RPMI8226 (cell line): ENCODE data around the gene DENND1A.

ENCODE experiments used
- DNase-seq: peaks from one replicate; pipeline ENCODE4 v3.0.0-alpha.2; 2015

DENND1A gene

DNA sequence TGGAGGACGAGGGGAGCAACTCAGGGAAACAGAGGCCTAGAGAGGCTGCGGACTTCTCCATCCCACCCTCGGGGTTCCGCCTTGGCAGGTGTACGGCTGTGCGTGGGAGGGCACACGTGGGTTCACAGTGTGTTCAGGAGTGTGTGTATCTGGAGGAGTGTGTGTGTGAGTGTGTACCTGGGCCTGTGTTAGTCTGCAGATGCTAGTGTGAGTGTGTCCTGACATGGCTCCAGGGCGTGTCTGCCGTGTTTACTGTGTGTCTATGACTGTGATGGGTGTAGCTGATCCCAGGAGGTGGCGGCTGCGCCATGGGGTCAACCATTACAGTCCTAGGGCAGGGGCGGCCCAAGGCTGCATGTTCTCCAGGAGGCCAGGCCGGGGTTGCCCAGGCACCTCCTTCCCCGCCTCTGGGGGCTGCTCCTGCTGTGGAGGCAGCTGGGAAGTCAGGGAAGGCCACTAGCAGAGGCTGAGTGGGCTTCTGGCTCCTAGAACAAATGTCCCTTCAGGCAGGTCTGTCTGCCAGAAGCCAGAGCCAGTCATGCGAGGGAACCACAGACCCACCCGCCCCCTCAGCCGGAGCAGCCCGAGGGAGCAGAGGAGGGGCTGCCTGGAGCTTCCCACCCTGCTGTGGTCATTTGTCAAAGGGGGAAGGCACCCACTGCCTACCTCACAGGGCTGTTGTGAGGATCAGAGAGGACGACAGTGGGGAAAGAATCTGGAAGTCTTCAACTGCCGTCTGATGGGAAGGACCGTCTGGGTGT is 552.5 kb downstream of the DENND1A start:
- DNase-seq: no peak

DNA sequence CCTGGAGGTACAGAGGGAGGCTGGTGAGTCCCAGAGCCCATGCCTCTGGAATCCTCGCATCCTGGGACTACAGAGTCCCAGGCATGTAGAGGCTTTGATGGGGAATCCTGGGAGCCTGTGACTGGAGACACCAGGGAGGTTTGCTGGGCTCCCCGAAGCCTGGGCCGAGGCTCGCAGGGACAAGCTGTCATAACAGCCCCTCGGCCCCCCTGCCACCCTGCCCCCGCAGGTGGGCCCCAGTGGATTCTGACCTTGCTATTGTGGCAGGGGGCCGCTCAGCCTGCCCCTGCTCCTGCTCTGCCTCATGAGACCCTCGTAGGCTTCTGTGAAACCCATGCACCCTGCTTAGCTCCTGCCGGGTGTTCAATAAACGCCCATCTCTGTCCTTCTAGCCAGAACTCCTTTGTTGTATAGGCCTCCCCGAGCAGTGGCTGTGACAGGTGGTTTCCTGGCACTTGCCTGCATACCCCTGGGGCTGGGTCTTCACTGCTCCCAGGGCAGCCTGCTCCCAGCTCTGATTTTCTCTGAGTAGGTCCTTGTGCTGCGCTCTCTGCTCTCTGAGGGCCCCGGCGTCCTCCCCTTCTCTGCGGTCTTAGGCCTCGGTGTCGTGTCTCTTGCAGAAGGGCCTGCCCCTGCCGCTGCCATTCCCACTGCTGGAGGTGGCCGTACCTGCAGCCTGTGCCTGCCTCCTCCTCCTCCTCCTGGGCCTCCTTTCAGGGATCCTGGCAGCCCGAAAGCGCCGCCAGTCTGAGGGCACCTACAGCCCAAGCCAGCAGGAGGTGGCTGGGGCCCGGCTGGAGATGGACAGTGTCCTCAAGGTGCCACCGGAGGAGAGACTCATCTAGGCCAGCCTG is 553.5 kb downstream of the DENND1A start:
- DNase-seq: no peak

- DNase-seq: no peak
These were observed 554.3 kb downstream of the DENND1A start for GRCh38 chr9:123375469-123376132.

DNA sequence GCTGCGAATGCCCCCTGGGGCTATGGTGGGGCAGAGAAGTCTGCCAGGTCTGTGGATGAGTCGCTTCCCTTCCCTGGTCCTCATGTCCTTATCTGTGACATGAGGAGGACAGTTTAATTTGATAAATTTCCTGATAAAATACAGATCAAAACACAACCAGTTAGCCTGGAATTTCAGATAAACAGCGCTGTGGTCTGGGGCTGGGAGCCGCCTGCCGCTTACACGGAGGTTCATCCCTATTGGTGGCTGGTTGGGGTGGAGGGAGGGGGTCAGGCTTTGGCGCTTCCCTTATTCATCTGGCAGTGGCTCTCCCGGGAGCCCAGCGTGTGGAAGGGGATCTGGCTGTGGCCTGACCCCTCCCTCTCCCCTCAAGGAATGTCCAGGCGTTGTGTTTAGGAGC is 556.0 kb downstream of the DENND1A start:
- DNase-seq: no peak

DNA sequence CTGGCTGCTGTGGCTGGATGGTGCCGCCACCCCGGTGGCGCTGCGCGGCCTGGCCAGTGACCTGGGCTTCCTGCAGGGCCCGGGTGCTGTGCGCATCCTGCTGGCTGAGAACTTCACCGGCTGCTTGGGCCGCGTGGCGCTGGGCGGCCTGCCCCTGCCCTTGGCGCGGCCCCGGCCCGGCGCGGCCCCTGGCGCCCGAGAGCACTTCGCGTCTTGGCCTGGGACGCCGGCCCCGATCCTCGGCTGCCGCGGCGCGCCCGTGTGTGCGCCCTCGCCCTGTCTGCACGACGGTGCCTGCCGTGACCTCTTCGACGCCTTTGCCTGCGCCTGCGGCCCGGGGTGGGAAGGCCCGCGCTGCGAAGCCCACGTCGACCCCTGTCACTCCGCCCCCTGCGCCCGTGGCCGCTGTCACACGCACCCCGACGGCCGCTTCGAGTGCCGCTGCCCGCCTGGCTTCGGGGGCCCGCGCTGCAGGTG is 556.4 kb downstream of the DENND1A start:
- peak; percentile 37 for DNase-seq

- no peak for DNase-seq
These were observed 557.0 kb downstream of the DENND1A start for GRCh38 chr9:123372766-123373446.

DNA sequence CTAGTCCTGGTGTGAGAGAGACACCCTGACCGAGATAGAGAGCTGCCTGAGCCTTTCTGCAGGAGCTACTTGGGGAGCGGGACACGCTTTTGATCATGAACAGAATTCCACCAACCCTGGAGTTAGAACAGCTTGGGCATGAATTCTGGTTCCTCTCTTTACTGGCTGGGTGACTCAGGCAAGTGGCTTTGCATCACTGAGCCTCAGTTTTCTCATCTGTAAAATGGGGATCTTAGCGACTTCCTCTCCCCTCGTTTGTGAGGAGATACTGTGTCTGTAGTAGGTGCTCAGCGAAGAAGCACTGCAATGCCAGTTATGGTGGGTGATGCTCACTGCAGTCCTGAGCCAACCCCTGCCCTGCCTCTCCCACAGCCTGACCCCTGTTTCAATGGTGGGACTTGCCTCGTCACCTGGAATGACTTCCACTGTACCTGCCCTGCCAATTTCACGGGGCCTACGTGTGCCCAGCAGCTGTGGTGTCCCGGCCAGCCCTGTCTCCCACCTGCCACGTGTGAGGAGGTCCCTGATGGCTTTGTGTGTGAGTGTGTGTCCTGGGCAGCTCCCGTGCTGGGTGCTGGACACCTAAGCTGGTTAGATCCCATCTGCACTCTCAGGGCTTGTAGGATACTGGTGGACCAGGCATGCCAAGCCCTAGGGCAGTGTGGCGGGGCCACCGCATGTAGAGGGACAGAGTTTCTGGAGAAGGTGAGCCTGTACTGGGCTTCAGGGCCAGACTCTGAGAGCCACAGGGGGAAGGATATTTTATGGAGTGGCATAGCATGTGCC is 557.9 kb downstream of the DENND1A start:
- no peak for DNase-seq

- DNase-seq: no peak
These were observed 558.7 kb downstream of the DENND1A start for GRCh38 chr9:123371228-123371584.

GRCh38 chr9:123370526-123371227 is 559.2 kb downstream of the DENND1A start:
- DNase-seq: peak; percentile 42

DNA sequence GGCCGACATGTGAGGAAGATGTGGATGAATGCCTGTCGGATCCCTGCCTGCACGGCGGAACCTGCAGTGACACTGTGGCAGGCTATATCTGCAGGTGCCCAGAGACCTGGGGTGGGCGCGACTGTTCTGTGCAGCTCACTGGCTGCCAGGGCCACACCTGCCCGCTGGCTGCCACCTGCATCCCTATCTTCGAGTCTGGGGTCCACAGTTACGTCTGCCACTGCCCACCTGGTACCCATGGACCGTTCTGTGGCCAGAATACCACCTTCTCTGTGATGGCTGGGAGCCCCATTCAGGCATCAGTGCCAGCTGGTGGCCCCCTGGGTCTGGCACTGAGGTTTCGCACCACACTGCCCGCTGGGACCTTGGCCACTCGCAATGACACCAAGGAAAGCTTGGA is 559.8 kb downstream of the DENND1A start:
- no peak for DNase-seq

- no peak for DNase-seq
These were observed 560.6 kb downstream of the DENND1A start for GRCh38 chr9:123369296-123369695.

DNA sequence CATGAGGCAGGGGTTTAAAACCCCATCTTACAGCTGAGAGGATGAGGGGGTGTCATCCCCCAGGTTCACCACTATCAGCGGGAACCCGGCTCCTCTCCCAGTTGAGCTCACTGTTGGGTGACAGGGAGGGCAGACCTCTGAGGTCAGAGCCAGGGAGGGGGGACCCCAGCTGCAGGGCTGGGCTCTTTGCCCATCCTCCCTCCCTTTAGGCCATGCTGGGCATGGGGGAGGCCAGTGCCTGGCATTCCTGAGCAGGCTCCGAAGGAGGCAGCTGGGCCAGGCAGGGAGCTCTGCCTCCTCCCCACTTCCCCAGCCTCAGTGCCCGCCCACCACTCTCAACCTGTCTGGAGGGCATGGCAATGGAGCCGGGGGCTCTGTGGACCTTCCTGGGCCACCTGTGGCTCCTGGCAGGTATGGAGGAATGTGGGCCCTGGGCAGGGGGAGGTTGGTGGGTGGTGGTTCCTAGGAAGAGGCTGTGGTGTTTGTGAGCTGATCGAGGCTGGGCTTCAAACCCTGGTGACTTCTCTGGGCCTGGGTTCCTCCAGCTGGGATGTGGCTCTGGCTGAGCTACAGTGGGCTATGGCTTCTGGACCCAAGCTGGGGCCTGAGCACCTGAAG is 561.3 kb downstream of the DENND1A start:
- DNase-seq: no peak

DNA sequence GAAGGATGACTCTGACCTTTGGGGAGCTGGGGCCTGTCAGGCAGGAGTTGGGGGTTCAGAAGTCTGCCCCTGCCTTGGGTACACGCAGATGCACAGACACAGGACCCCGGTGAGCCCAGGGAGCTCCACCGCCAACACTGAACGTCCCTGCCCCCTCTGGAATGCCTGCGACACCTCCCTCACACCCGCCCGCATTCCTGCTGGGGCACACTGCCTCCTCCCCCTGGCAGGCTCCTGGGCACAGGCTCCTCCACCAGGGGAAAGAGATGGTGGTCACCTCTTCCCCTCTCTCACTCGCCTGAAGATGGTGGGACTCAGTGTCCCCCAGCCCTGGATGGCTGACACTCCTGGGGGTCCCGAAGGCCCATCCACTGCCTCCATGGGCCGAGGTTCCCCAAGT is 561.9 kb downstream of the DENND1A start:
- no peak for DNase-seq

DNA sequence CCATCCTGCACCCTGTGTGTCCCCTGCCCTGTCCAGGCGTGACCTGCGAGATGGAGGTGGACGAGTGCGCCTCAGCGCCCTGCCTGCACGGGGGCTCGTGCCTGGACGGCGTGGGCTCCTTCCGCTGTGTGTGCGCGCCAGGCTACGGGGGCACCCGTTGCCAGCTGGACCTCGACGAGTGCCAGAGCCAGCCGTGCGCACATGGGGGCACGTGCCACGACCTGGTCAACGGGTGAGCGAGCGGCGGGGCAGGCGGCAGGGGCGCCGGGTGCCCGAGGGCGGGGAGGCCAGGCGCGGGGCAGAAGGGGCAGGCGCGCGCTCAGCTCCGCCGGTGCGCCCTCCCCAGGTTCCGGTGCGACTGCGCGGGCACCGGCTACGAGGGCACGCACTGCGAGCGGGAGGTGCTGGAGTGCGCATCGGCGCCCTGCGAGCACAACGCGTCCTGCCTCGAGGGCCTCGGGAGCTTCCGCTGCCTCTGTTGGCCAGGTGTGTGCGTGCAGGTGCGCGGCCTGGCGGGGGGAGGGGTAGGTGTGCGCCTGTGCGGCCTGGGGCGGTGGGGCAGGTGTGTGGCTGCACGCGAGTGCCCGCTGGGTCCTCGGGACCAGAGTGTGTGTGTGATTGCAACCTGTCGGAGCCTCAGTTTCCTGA is 563.9 kb downstream of the DENND1A start:
- DNase-seq: no peak

- no peak for DNase-seq
These were observed 564.5 kb downstream of the DENND1A start for GRCh38 chr9:123365287-123365880.

DNA sequence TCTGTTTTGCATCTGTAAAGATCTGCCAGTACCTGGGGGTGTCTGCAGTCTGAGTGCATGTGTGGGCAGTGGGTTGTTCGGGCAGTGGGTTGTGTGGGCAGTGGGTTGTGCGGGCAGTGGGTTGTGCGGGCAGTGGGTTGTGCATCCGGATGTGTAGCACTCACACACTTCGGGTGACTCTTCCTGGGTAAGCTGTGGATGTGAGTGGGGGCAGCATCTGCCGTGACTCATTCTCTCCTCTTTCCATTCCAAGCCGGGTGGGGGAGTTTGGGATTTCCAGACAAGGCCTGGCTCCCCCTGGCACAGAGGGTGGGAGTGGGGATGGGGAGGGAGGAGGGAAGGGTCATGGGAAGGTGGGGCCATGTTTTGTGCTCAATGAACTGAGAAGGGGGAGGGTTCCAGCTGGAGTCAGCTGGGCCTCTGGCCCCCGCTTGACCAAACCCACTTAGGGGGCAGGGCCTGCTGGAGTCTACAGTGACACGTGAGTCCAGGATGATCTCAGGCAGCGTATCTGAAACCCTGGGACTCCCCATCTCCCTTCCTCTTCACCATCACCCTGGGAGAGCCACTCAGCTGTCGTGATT is 565.6 kb downstream of the DENND1A start:
- DNase-seq: no peak

- no peak for DNase-seq
These were observed 567.1 kb downstream of the DENND1A start for GRCh38 chr9:123362856-123363255.

DNA sequence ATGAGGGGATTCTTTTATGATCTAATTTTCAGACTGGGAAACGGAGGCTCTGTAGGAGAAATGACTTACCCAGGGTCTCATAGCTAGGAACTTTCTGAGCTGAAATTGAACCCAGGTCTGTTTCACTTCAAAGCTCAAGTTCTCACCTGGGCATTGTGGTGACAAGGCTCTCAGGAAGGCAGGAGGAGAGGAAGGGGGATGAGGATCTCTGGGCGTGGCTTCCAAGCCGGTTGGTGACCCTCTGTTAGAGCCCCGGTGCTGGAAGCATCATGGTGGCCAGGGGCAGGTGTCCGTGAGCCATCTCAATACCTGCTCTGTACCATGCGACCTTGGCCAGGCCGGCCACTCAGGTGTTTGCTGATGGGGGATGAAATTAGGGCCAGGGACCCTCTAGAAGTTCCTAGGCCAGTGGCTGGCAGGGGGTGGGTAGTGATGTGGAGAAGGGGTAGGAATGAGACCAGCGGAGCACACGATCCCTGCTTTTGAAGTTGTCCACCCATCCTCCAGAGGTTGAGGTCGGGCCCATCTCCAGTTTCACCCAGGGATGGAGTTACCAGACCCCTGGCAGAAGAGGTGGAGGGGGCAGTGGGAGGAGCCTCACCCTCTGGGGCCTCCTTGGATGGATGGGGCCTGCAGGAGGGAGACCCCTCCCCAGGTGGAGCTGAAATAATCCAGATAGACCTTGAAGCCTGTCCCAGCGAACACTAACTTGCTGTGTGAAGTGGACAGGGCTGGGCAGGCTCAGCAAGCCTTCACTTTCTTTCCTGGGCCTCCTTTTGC is 568.0 kb downstream of the DENND1A start:
- DNase-seq: no peak
